ENCODE results near the gene SNRNP27.

The SNRNP27 gene

DNA sequence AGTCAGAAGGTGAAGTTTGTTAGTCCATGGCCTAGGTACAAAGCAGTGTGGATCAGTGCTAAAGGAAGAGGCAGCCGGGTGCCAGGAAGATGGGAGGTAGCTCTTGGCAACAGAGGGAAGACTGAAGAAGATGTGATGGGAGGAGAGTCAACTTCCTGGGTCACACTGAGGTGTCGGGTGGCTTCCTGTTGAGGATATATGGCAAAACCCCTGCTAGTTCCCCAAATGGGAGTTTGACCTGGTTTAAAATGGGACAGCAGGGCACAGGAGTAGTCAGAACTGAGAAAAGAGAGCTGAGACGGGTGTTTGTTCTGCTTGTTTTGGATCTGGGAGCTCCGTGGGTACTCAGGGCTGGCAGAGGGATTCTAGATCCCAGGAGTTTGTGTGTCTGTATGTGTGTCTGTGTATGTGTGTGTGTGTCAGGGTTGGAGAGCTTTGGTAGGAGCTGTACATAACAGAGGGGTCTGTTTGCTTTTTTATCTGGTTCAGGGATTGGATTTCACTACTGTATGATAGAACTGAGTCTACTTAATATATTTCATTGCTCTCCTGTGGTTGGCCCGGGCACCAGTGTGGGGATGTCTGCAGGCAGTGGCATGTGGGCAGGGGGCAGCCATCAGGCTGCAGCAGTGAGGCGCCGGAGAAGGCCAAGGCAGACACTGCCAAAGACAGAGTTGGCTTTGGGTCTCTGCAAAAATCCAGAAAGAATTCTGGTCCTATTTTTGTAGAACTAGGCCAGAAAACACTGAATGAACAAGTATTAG lies 38.3 kb downstream of the SNRNP27 start:
- no peak for ATAC-seq
- TF ChIP-seq RARB (CRISPR knock-in tag; IDR thresholded peaks at IDR 0.05) (no peak), ISL1 (CRISPR knock-in tag; IDR thresholded peaks at IDR 0.05) (no peak), ZNF565 (CRISPR knock-in tag; conservative IDR thresholded peaks at IDR 0.05; ENCODE audit: low read depth) (no peak), ESRRG (CRISPR knock-in tag; IDR thresholded peaks at IDR 0.05) (no peak), ZFP30 (CRISPR knock-in tag; IDR thresholded peaks at IDR 0.05) (no peak)

DNA sequence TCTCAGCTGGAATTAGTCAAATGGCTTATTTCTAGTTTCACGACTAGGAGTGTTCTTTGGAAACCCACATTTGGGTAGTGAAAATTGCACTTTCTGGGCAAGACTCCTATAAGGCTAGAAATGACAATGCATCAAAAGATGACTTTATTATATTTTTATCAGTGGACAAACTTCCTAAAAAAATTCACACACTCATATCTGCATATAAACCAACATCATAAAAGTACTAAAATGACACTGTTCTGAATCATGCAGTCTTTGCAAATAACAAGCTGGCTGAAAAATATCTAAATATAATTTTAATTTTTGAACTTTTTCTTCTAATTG lies 38.8 kb downstream of the SNRNP27 start:
- no peak for ATAC-seq
- TF ChIP-seq ZFP30 (CRISPR knock-in tag; IDR thresholded peaks at IDR 0.05) (no peak), OSR1 (CRISPR knock-in tag; IDR thresholded peaks at IDR 0.05) (no peak), ZNF565 (CRISPR knock-in tag; conservative IDR thresholded peaks at IDR 0.05; ENCODE audit: low read depth) (no peak), ISL1 (CRISPR knock-in tag; IDR thresholded peaks at IDR 0.05) (no peak), CSDC2 (CRISPR knock-in tag; IDR thresholded peaks at IDR 0.05) (no peak), ZNF8 (CRISPR knock-in tag; IDR thresholded peaks at IDR 0.05) (no peak), GLIS3 (CRISPR knock-in tag; IDR thresholded peaks at IDR 0.05) (no peak), ZFP3 (CRISPR knock-in tag; IDR thresholded peaks at IDR 0.05) (no peak), ESRRG (CRISPR knock-in tag; IDR thresholded peaks at IDR 0.05) (no peak), TOX (CRISPR knock-in tag; IDR thresholded peaks at IDR 0.05; ENCODE audit: borderline replicate concordance) (no peak), ZC3H10 (CRISPR knock-in tag; IDR thresholded peaks at IDR 0.05) (no peak)
- TF ChIP-seq, protein P1, sequence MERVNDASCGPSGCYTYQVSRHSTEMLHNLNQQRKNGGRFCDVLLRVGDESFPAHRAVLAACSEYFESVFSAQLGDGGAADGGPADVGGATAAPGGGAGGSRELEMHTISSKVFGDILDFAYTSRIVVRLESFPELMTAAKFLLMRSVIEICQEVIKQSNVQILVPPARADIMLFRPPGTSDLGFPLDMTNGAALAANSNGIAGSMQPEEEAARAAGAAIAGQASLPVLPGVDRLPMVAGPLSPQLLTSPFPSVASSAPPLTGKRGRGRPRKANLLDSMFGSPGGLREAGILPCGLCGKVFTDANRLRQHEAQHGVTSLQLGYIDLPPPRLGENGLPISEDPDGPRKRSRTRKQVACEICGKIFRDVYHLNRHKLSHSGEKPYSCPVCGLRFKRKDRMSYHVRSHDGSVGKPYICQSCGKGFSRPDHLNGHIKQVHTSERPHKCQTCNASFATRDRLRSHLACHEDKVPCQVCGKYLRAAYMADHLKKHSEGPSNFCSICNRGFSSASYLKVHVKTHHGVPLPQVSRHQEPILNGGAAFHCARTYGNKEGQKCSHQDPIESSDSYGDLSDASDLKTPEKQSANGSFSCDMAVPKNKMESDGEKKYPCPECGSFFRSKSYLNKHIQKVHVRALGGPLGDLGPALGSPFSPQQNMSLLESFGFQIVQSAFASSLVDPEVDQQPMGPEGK (CRISPR knock-in tag; IDR thresholded peaks at IDR 0.05; ENCODE audit: borderline replicate concordance): no peak
- TF ChIP-seq, protein P2, sequence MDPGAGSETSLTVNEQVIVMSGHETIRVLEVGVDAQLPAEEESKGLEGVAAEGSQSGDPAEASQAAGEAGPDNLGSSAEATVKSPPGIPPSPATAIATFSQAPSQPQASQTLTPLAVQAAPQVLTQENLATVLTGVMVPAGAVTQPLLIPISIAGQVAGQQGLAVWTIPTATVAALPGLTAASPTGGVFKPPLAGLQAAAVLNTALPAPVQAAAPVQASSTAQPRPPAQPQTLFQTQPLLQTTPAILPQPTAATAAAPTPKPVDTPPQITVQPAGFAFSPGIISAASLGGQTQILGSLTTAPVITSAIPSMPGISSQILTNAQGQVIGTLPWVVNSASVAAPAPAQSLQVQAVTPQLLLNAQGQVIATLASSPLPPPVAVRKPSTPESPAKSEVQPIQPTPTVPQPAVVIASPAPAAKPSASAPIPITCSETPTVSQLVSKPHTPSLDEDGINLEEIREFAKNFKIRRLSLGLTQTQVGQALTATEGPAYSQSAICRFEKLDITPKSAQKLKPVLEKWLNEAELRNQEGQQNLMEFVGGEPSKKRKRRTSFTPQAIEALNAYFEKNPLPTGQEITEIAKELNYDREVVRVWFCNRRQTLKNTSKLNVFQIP (CRISPR knock-in tag; IDR thresholded peaks at IDR 0.05; ENCODE audit: borderline replicate concordance, low read depth): no peak
- TF ChIP-seq, protein P3, sequence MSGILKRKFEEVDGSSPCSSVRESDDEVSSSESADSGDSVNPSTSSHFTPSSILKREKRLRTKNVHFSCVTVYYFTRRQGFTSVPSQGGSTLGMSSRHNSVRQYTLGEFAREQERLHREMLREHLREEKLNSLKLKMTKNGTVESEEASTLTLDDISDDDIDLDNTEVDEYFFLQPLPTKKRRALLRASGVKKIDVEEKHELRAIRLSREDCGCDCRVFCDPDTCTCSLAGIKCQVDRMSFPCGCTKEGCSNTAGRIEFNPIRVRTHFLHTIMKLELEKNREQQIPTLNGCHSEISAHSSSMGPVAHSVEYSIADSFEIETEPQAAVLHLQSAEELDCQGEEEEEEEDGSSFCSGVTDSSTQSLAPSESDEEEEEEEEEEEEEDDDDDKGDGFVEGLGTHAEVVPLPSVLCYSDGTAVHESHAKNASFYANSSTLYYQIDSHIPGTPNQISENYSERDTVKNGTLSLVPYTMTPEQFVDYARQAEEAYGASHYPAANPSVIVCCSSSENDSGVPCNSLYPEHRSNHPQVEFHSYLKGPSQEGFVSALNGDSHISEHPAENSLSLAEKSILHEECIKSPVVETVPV (CRISPR knock-in tag; IDR thresholded peaks at IDR 0.05): no peak
- TF ChIP-seq, protein P4, sequence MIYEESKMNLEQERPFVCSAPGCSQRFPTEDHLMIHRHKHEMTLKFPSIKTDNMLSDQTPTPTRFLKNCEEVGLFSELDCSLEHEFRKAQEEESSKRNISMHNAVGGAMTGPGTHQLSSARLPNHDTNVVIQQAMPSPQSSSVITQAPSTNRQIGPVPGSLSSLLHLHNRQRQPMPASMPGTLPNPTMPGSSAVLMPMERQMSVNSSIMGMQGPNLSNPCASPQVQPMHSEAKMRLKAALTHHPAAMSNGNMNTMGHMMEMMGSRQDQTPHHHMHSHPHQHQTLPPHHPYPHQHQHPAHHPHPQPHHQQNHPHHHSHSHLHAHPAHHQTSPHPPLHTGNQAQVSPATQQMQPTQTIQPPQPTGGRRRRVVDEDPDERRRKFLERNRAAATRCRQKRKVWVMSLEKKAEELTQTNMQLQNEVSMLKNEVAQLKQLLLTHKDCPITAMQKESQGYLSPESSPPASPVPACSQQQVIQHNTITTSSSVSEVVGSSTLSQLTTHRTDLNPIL (CRISPR knock-in tag; IDR thresholded peaks at IDR 0.05; ENCODE audit: low read depth): no peak

DNA sequence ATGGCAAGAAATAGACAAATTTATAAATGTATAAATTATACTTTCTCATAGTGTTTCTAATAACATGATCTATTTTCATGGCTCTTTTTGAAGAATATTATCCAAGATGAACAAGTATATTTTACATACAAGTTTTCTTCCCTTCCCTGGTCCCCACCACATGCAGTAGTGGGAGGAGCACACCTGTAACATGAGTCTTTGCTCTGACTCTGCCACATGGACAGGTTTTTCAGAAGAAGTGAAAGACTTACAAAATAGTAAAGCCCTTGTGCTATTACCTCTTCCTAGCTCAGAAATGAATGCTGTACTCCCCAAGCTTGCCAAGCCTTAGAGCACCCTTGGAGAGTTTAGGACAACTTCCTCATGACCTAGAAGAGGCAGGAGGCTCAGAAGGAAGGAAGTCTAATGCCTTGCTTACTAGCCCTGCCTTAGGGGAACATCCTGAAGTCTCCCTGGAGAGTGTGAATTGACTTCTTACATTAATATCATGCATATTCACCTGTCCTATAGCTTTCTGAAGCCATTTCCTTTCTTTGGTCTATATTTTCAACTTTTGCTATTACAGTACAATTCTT lies 39.6 kb downstream of the SNRNP27 start:
- ATAC-seq: no peak
- TF ChIP-seq ISL1 (CRISPR knock-in tag; IDR thresholded peaks at IDR 0.05) (no peak), ZFP30 (CRISPR knock-in tag; IDR thresholded peaks at IDR 0.05) (no peak), ZFP3 (CRISPR knock-in tag; IDR thresholded peaks at IDR 0.05) (no peak), OSR1 (CRISPR knock-in tag; IDR thresholded peaks at IDR 0.05) (no peak), BACH2 (CRISPR knock-in tag; IDR thresholded peaks at IDR 0.05; ENCODE audit: borderline replicate concordance) (no peak)
- TF ChIP-seq, protein P2 (CRISPR knock-in tag; IDR thresholded peaks at IDR 0.05; ENCODE audit: borderline replicate concordance, low read depth): no peak
- TF ChIP-seq, protein P1 (CRISPR knock-in tag; IDR thresholded peaks at IDR 0.05; ENCODE audit: borderline replicate concordance): no peak
